Stimulated activated CD8-positive, alpha-beta memory T cell treated with anti-CD3 and anti-CD28 coated beads, Interleukin-7, amount 100 ng/mL, for 1 hour (primary cell): ENCODE data around the gene CHL1.

Experiments used
- DNase-seq, 2 donors: peaks; one replicate each; pipeline ENCODE4 v3.0.0-alpha.2; 2020; ENCODE audit warnings: low read depth in 2 of 2

CHL1 gene

GRCh38 chr3:396293-396692 lies 199.7 kb downstream of the CHL1 start:
- DNase-seq = no peak

GRCh38 chr3:399647-400046 lies 203.1 kb downstream of the CHL1 start:
- no peak for DNase-seq

GRCh38 chr3:403826-404225 lies 207.3 kb downstream of the CHL1 start:
- no peak for DNase-seq

- no peak for DNase-seq
These were observed 212.4 kb downstream of the CHL1 start for GRCh38 chr3:409011-409410.

- no peak for DNase-seq
These were observed 214.7 kb downstream of the CHL1 start for GRCh38 chr3:411226-411625.

GRCh38 chr3:414063-414462 lies 217.5 kb downstream of the CHL1 start:
- DNase-seq = no peak

GRCh38 chr3:418239-418929 lies 221.8 kb downstream of the CHL1 start:
- DNase-seq = no peak

GRCh38 chr3:420584-420983 lies 224.0 kb downstream of the CHL1 start:
- DNase-seq = no peak

- no peak for DNase-seq
These were observed 228.5 kb downstream of the CHL1 start for GRCh38 chr3:425079-425478.

- no peak for DNase-seq
These were observed 229.5 kb downstream of the CHL1 start for GRCh38 chr3:426072-426471.

GRCh38 chr3:427128-427527 lies 230.6 kb downstream of the CHL1 start:
- no peak for DNase-seq

GRCh38 chr3:430186-430585 lies 233.6 kb downstream of the CHL1 start:
- no peak for DNase-seq

GRCh38 chr3:435161-435560 lies 238.6 kb downstream of the CHL1 start:
- DNase-seq = no peak

- DNase-seq = no peak
These were observed 239.5 kb downstream of the CHL1 start for GRCh38 chr3:436053-436452.

- DNase-seq = no peak
These were observed 244.3 kb downstream of the CHL1 start for GRCh38 chr3:440826-441225.

- DNase-seq = no peak
These were observed 249.4 kb downstream of the CHL1 start for GRCh38 chr3:445960-446359.

- no peak for DNase-seq
These were observed 251.1 kb downstream of the CHL1 start for GRCh38 chr3:447671-448070.

- no peak for DNase-seq
These were observed 253.1 kb downstream of the CHL1 start for GRCh38 chr3:449711-450110.

GRCh38 chr3:452221-452620 lies 255.7 kb downstream of the CHL1 start:
- DNase-seq = no peak

- no peak for DNase-seq
These were observed 256.5 kb downstream of the CHL1 start for GRCh38 chr3:453106-453505.

- DNase-seq = no peak
These were observed 258.4 kb downstream of the CHL1 start for GRCh38 chr3:454986-455385.

- DNase-seq = no peak
These were observed 261.6 kb downstream of the CHL1 start for GRCh38 chr3:458124-458523.

GRCh38 chr3:458653-459310 lies 262.2 kb downstream of the CHL1 start:
- DNase-seq = no peak
